H1 (cell line): ENCODE data around the gene LDLRAD4. TPM values are rescaled to one million over a fixed set of nuclear protein-coding genes. Genes with fewer than 3 reads are reported as not detected.

ENCODE experiments used
- ASH2L ChIP-seq: fragments of 200-600, 300-600 bp; sonication (generic); IDR thresholded peaks from one replicate; pipeline ENCODE4 v1.7.1; 2017; ENCODE audit warnings: low read length
- BCL11A ChIP-seq, 2 experiments: IDR thresholded peaks; one replicate each; pipeline ENCODE4 v1.6.1; 2011; ENCODE audit warnings: low read depth in 2 of 2, low read length in 2 of 2, mild to moderate bottlenecking in 2 of 2
- CBX5 ChIP-seq: fragments of 300-800, 300-1000 bp; sonication (generic); IDR thresholded peaks from 2 replicates; pipeline ENCODE4 v1.7.1; 2016; ENCODE audit warnings: antibody characterized with exemption, low read length, low read depth
- CHD1 ChIP-seq: IDR thresholded peaks from 2 replicates; pipeline ENCODE4 v1.6.1; 2012; ENCODE audit warnings: low read depth, low read length, improper control_type of control experiment
- CTBP2 ChIP-seq: IDR thresholded peaks from 2 replicates; pipeline ENCODE4 v1.7.0; 2011; ENCODE audit warnings: borderline replicate concordance, mild to moderate bottlenecking, moderate library complexity, mixed read lengths, low read length; ENCODE audit not compliant: insufficient read depth, insufficient read length
- E2F6 ChIP-seq: IDR thresholded peaks from 2 replicates; pipeline ENCODE4 v1.6.1; 2012; ENCODE audit warnings: inconsistent platforms
- EGR1 ChIP-seq: IDR thresholded peaks from 2 replicates; pipeline ENCODE4 v1.6.1; 2011; ENCODE audit warnings: low read depth, low read length, borderline replicate concordance
- EP300 ChIP-seq, 2 experiments: IDR thresholded peaks; 1 replicate in 1 of 2; 2 replicates in 1 of 2; pipeline ENCODE4 v1.6.1; 2011 to 2012; ENCODE audit warnings: low read depth in 2 of 2, low read length in 2 of 2, mild to moderate bottlenecking in 2 of 2, borderline replicate concordance in 1 of 2, inconsistent platforms in 1 of 2, moderate library complexity in 1 of 2
- FOSL1 ChIP-seq: IDR thresholded peaks from 2 replicates; pipeline ENCODE4 v1.6.1; 2011; ENCODE audit warnings: mild to moderate bottlenecking, low read depth, low read length, moderate library complexity; ENCODE audit not compliant: insufficient read depth
- GTF2F1 ChIP-seq: IDR thresholded peaks from 2 replicates; pipeline ENCODE4 v1.6.1; 2012; ENCODE audit warnings: low read depth, low read length, improper control_type of control experiment, borderline replicate concordance
- JUND ChIP-seq: IDR thresholded peaks from 2 replicates; pipeline ENCODE4 v1.6.1; 2011; ENCODE audit warnings: mild to moderate bottlenecking, improper control_type of control experiment, low read length
- KDM1A ChIP-seq: fragments of 200-600, 300-600 bp; sonication (generic); IDR thresholded peaks from 2 replicates; pipeline ENCODE4 v1.7.1; 2016; ENCODE audit warnings: mild to moderate bottlenecking, low read length, borderline replicate concordance
- SIRT6 ChIP-seq: IDR thresholded peaks from one replicate; pipeline ENCODE4 v1.7.1; 2012; ENCODE audit warnings: low read length, inconsistent platforms
- SP1 ChIP-seq: IDR thresholded peaks from 2 replicates; pipeline ENCODE4 v1.6.1; 2011; ENCODE audit warnings: low read depth, low read length
- SP2 ChIP-seq: IDR thresholded peaks from 2 replicates; pipeline ENCODE4 v1.6.1; 2012; ENCODE audit warnings: mild to moderate bottlenecking, low read length, inconsistent platforms
- SP4 ChIP-seq: IDR thresholded peaks from 2 replicates; pipeline ENCODE4 v1.6.1; 2012; ENCODE audit warnings: low read length, inconsistent platforms
- TAF1 ChIP-seq: IDR thresholded peaks from 2 replicates; pipeline ENCODE4 v1.6.1; 2011; ENCODE audit warnings: mild to moderate bottlenecking, low read depth, low read length
- TCF12 ChIP-seq: IDR thresholded peaks from 2 replicates; pipeline ENCODE4 v1.6.1; 2011; ENCODE audit warnings: low read depth, mild to moderate bottlenecking, low read length
- ZNF274 ChIP-seq: IDR thresholded peaks from 2 replicates; pipeline ENCODE4 v1.7.0; 2012; ENCODE audit warnings: low read length, borderline replicate concordance; ENCODE audit errors: extremely low read depth
- polyA plus RNA-seq, 7 experiments: library from polyadenylated mRNA; depleted of rRNA in 3 of 7; stranded (reverse) in 5 of 7; unstranded in 2 of 7; fragments of >200 nt in 5 of 7; fragments of 200-250 nt in 2 of 7; gene quantifications; 1 replicate in 5 of 7; 2 replicates in 1 of 7; 4 replicates in 1 of 7; pipeline versions ENCODE4 v1.2.1 to v1.2.3, GENCODE V29; 2011 to 2013; ENCODE audit warnings: missing spikeins in 2 of 7, mixed read lengths in 2 of 7
- total RNA-seq: library from RNA; stranded (reverse); fragmentation: NEBNext Ultra II Directional; extraction: Animal tissue kit (Norgen Biotek cat#: 25700); gene quantifications from 2 replicates; pipeline ENCODE4 v1.2.1, GENCODE V29; 2021
- TF ChIP-seq, protein P1 (sequence below): IDR thresholded peaks from 2 replicates; pipeline ENCODE4 v1.6.1; 2011; ENCODE audit warnings: low read depth, mild to moderate bottlenecking, low read length; ENCODE audit not compliant: insufficient read depth
- TF ChIP-seq, protein P2 (sequence below): IDR thresholded peaks from 2 replicates; pipeline ENCODE4 v1.6.1; 2012; ENCODE audit warnings: low read length, inconsistent platforms

LDLRAD4 gene
- total and polyA plus RNA-seq, 2 of the 8 experiments (the other 6 are each of a cell fraction or from before 2014, with no cell fraction given) = 0.77 to 1.4 TPM

GRCh38 chr18:13268158-13269012, 49.8 kb downstream of the LDLRAD4 start (continued):
- TF ChIP-seq EGR1 (no peak), ASH2L (peak; percentile 52), CTBP2 (no peak), GTF2F1 (no peak), SIRT6 (no peak), TCF12 (no peak), TAF1 (no peak), CHD1 (no peak), SP4 (no peak), KDM1A (no peak), SP1 (no peak), FOSL1 (no peak), JUND (no peak), BCL11A (IDR thresholded peaks at IDR 0.05; ENCODE audit: low read depth in 2 of 2, low read length in 2 of 2) (no peak), SP2 (no peak), E2F6 (no peak), CBX5 (no peak), EP300 (IDR thresholded peaks at IDR 0.05; ENCODE audit: borderline replicate concordance in 1 of 2, low read depth in 2 of 2, low read length in 2 of 2) (no peak), ZNF274 (no peak)
- TF ChIP-seq, protein P1, sequence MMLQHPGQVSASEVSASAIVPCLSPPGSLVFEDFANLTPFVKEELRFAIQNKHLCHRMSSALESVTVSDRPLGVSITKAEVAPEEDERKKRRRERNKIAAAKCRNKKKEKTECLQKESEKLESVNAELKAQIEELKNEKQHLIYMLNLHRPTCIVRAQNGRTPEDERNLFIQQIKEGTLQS = no peak
- TF ChIP-seq, protein P2, sequence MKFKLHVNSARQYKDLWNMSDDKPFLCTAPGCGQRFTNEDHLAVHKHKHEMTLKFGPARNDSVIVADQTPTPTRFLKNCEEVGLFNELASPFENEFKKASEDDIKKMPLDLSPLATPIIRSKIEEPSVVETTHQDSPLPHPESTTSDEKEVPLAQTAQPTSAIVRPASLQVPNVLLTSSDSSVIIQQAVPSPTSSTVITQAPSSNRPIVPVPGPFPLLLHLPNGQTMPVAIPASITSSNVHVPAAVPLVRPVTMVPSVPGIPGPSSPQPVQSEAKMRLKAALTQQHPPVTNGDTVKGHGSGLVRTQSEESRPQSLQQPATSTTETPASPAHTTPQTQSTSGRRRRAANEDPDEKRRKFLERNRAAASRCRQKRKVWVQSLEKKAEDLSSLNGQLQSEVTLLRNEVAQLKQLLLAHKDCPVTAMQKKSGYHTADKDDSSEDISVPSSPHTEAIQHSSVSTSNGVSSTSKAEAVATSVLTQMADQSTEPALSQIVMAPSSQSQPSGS = no peak
